ENCODE results near the gene SCUBE2.

SCUBE2 gene

GRCh38 chr11:9074338-9075029 lies 16.9 kb downstream of the SCUBE2 start:
- DNase-seq (ENCODE audit: low read depth in 2 of 2) = no peak

GRCh38 chr11:9073466-9074225 lies 17.8 kb downstream of the SCUBE2 start:
- no peak for DNase-seq (ENCODE audit: low read depth in 2 of 2)

- no peak for DNase-seq (ENCODE audit: low read depth in 2 of 2)
Measured at GRCh38 chr11:9072626-9073176, 18.7 kb downstream of the SCUBE2 start.

GRCh38 chr11:9071692-9072091 lies 19.7 kb downstream of the SCUBE2 start:
- no peak for DNase-seq (ENCODE audit: low read depth in 2 of 2)

- no peak for DNase-seq (ENCODE audit: low read depth in 2 of 2)
Measured at GRCh38 chr11:9070749-9071491, 20.5 kb downstream of the SCUBE2 start.

DNA sequence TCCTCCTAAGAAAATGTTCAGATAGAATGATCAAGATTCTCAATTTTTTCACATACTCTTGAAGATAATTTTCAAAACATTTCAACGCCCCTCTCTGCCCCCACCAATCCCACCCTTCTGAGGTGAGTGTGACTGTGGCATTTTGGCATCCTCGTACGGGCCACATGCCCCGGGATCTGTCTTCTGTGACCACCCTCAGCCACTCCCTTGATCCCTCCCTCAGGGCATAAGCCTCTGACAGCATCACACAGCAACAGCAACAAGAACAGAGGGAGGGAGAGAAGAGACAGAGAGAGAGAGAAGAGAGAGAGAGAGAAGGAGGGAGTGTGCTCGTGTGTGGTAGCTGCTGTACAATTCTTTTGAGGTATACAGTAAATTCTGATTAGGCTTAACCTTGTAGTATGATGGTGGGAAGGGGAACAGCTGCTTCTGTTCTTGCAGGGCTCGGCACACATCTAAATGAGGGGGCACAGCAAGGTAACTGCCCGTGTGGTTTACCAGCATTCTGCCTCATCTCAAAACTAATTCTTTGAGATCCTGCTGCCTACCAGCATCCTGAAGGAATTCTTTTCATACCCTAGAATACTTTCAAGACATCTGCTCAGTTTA lies 21.4 kb downstream of the SCUBE2 start:
- DNase-seq (ENCODE audit: low read depth in 2 of 2) = no peak

- DNase-seq (ENCODE audit: low read depth in 2 of 2) = no peak
Measured at GRCh38 chr11:9069256-9069655, 22.1 kb downstream of the SCUBE2 start.

DNA sequence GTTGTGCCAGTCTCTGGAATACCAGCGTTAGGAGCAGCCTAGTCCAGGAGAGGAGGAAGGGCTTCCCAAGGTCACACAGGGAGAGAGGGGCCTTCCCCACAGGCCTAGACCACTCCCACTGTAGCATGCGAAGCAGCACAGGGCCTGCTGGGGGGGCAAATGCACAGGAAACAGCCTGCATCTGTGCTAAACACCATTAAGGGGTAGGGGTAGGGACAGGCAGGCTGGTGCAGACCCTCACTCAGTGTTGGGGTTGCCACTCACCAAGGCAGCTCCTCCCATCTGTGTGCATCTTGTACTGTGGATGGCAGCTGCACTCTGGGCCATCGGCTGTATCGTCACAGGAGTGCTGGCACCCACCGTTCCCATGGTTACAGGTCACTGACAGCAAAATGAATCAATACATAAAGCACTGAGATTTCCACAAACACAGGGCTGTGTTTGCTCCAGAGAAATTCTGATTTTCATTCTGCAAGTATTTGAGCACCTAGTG lies 24.9 kb downstream of the SCUBE2 start:
- no peak for DNase-seq (ENCODE audit: low read depth in 2 of 2)

GRCh38 chr11:9065607-9066432 lies 25.6 kb downstream of the SCUBE2 start:
- no peak for DNase-seq (ENCODE audit: low read depth in 2 of 2)

- no peak for DNase-seq (ENCODE audit: low read depth in 2 of 2)
Measured at GRCh38 chr11:9061807-9062206, 29.6 kb downstream of the SCUBE2 start.

GRCh38 chr11:9060700-9061111 lies 30.7 kb downstream of the SCUBE2 start:
- no peak for DNase-seq (ENCODE audit: low read depth in 2 of 2)

- DNase-seq (ENCODE audit: low read depth in 2 of 2) = no peak
Measured at GRCh38 chr11:9059406-9059805, 32.0 kb downstream of the SCUBE2 start.

DNA sequence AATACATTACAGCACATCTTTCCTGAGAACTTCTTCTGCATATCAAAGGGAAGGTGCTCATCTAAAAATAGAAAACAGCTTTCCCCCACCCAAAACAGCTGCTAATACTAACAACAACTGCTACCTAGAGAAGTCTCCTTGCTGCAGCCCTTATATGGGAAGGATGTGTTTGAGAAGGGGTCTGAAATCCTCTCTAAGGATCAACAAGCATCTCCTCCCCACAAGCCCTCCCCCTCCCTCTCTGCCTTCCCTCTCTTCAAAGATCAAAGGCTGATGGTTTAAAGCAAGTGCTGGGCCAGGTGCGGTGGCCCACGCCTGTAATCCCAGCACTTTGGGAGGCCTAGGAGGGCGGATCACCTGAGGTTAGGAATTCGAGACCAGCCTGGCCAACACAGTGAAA lies 33.5 kb downstream of the SCUBE2 start:
- DNase-seq (ENCODE audit: low read depth in 2 of 2) = no peak

- DNase-seq (ENCODE audit: low read depth in 2 of 2) = no peak
Measured at GRCh38 chr11:9057007-9057406, 34.4 kb downstream of the SCUBE2 start.

DNA sequence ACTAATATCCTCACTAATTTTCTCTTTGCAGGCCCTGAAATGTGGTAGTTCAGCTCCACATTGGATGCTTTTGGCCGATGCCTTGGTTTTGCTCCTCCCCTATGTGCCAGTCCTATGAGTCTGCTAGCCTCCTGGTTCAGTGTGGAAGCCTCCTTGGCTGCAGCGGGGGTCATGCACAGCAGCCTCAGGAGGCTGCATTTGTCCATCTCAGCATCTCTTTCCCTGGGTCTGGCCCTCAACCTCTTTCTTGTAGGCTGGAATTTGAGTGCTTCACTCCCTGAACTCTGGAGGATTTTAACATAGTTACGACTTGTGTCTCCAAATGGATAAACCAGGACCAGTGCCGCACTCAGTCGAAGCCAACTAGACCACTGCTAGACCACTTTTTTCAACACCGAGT lies 34.9 kb downstream of the SCUBE2 start:
- DNase-seq (ENCODE audit: low read depth in 2 of 2) = no peak

DNA sequence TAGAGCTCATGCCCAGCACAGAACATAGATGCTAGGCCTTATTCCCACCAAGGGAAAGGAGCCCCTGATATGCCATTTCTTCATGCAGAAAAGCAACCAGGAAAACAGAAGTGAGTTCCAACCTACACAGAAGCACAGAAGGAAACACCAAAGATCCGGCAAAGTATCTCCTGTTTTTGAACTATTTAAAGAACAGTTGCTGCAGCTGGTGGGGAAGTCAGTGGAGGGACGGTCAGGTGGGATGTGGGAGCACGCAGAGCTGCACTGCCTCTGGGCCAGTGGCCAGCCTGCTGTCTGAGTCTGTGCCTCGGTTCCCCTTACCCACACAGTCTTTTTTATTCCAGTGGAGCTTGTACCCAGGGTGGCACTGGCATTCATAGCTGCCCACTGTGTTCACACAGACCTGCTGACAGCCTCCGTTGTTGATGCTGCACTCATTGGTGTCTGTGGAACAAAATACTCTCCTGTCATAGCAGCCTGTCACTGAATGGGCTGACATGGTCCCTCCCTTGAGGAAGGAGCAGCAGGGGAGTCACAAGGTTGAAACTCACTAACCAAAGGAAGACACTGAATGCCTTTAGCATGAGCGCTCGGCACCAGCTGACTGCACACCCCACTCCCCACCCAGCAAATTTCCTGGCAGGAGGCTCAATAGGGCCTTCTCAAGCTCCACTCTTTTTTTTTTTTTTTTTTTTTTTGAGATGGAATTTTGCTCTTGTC lies 37.9 kb downstream of the SCUBE2 start:
- DNase-seq (ENCODE audit: low read depth in 2 of 2) = no peak

- no peak for DNase-seq (ENCODE audit: low read depth in 2 of 2)
Measured at GRCh38 chr11:9052316-9052715, 39.1 kb downstream of the SCUBE2 start.

GRCh38 chr11:9049959-9050358 lies 41.4 kb downstream of the SCUBE2 start:
- DNase-seq (ENCODE audit: low read depth in 2 of 2) = no peak

DNA sequence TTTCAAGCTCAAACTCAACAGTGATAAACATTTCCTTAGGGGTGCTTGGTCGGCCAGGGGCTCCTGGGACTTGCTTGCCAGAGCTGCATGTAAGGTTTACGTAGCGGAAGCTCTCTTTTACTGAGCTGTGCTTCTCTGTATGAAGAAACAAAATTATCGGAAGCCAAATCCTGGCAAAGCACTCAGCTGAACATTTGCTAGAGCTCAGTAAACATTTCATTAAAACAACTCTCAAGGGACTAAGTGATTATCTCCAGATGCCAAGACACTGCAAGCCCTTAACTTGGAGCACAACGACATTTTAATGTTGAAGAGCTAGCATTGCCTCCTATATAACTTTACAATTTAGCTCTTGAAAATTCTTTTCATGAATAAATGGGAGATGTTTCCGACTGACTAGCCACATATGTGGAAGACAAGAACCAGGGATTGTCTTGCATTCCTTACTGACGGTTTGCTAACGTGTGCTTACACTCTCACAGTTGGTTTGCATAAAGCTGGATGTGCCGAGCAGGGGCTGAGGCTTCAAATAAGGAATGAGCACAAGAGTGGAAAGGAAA lies 43.4 kb downstream of the SCUBE2 start:
- DNase-seq (ENCODE audit: low read depth in 2 of 2) = no peak

DNA sequence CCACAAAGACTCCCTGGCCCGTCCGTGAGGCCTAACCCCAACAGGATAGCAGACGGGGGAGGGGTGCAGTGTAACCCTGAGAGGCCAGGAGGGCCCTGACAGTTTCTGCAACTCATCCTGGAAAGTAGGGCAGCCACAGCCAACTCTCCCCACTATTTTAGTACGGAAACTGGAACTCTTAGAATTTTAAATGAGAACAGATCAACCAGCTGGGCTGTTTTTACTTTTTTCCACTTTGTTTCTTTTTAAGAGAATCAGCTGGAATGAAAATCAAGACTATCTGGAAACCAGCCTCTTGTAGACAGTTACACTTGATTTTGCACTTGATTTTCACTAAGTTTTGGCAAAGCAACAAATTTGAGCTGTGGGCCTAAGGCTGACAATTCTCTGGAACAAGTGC lies 44.9 kb downstream of the SCUBE2 start:
- DNase-seq (ENCODE audit: low read depth in 2 of 2) = no peak
